Activated T-cell treated with anti-CD3 and anti-CD28 coated beads, Interleukin-2, amount 50 U/mL, for 48 hours (primary cell): ENCODE results near the gene RNF26.

Experiments
- DNase-seq, 2 experiments: peaks; one replicate each; pipeline ENCODE4 v3.0.0-alpha.2; 2020

RNF26 gene

GRCh38 chr11:119337581-119338317, 3.4 kb downstream of the RNF26 start:
- no peak for DNase-seq

GRCh38 chr11:119338318-119338890, 4.1 kb downstream of the RNF26 start:
- DNase-seq = peak; percentile 81 to 86

- DNase-seq = peak in 1 of 2 experiments; percentile 26
Measured at GRCh38 chr11:119338965-119339588, 4.8 kb downstream of the RNF26 start.

GRCh38 chr11:119339589-119340334, 5.4 kb downstream of the RNF26 start:
- peak in 1 of 2 experiments; percentile 65 for DNase-seq

- DNase-seq = peak in 1 of 2 experiments; percentile 18
Measured at GRCh38 chr11:119340335-119341221, 6.3 kb downstream of the RNF26 start, which contains the start of gene C1QTNF5. TSS of gene C1QTNF5 (minus strand) at chr11:119340883. CDS start at chr11:119340397, 486 bp downstream.

GRCh38 chr11:119341222-119342022, 7.1 kb downstream of the RNF26 start:
- DNase-seq = peak in 1 of 2 experiments; percentile 19

- no peak for DNase-seq
Measured at GRCh38 chr11:119342023-119342300, 7.6 kb downstream of the RNF26 start.

GRCh38 chr11:119342362-119343130, 8.2 kb downstream of the RNF26 start:
- DNase-seq = no peak

GRCh38 chr11:119343726-119344125, 9.4 kb downstream of the RNF26 start:
- DNase-seq = no peak

GRCh38 chr11:119344291-119345010, 10.1 kb downstream of the RNF26 start:
- no peak for DNase-seq

- DNase-seq = no peak
Measured at GRCh38 chr11:119345685-119346084, 11.4 kb downstream of the RNF26 start.

- DNase-seq = no peak
Measured at GRCh38 chr11:119346605-119347004, 12.3 kb downstream of the RNF26 start, which contains the start of gene MFRP. TSS of gene MFRP (minus strand) at chr11:119346705. CDS start at chr11:119346513, 192 bp downstream.

- DNase-seq = no peak
Measured at GRCh38 chr11:119347242-119347641, 12.9 kb downstream of the RNF26 start.

- no peak for DNase-seq
Measured at GRCh38 chr11:119347940-119348605, 13.7 kb downstream of the RNF26 start.

- no peak for DNase-seq
Measured at GRCh38 chr11:119350302-119350701, 16.0 kb downstream of the RNF26 start.

- DNase-seq = no peak
Measured at GRCh38 chr11:119351232-119351631, 16.9 kb downstream of the RNF26 start.

GRCh38 chr11:119352857-119353260, 18.5 kb downstream of the RNF26 start:
- no peak for DNase-seq

- no peak for DNase-seq
Measured at GRCh38 chr11:119355091-119355843, 20.9 kb downstream of the RNF26 start.
